HCT116 (cell line): Measurements from ENCODE around the gene TSPAN7. TPM values are rescaled to one million over a fixed set of nuclear protein-coding genes. Genes with fewer than 3 reads are reported as not detected.

Experiments used
- ATAC-seq: fragments of 200-7000 bp; cut with Tn5 transposase; 2 replicates; pipeline ENCODE4 v1.9.1; 2020; ENCODE audit warnings: mild to moderate bottlenecking, moderate library complexity
- BruUV-seq: library from RNA; stranded (reverse); fragments of 400-500 nt; replicated peaks from 2 replicates; lab custom pipeline; 2021; lab: Mats Ljungman, UMichigan
- CTCF ChIA-PET: fragments of 300-600 bp; sonication (Branson Sonifier 250); formaldehyde crosslinking; loops from one replicate; lab custom pipeline; 2021; ENCODE audit warnings: antibody characterized with exemption; lab: Charles Lee
- POLR2A ChIA-PET: fragments of 300-600, 350-600 bp; sonication (Branson Sonifier 250); formaldehyde crosslinking; loops from one replicate; lab custom pipeline; 2021; ENCODE audit warnings: antibody characterized with exemption; lab: Charles Lee
- RAD21 ChIA-PET, 2 experiments: fragments of 300-600 bp; sonication (Branson Sonifier 250); formaldehyde crosslinking; loops; one replicate each; lab custom pipeline; 2023; ENCODE audit warnings: low total read pairs in 2 of 2; ENCODE audit not compliant: uncharacterized antibody in 2 of 2, unreplicated experiment in 2 of 2, low non-redundant PET in 1 of 2; lab: Charles Lee
- DNase-seq: peaks from one replicate; pipeline ENCODE4 v3.0.0-alpha.2; 2010; ENCODE audit warnings: low read depth, low spot score
- H2AFZ ChIP-seq: fragments of 200-600 bp; shearing (Covaris generic), sonication (generic); 2 replicates; pipeline ENCODE4 v1.6.1; 2017; ENCODE audit warnings: low read depth, mixed run types, mixed read lengths, antibody characterized with exemption, low read length; ENCODE audit not compliant: poor library complexity, severe bottlenecking
- H3K27ac ChIP-seq: 2 replicates; pipeline ENCODE4 v1.5.1; 2012; ENCODE audit warnings: low read depth, low read length
- H3K27me3 ChIP-seq: fragments of 200-600 bp; sonication (generic); 2 replicates; pipeline ENCODE4 v1.6.1; 2016; ENCODE audit warnings: mixed run types, low read length, mixed read lengths; ENCODE audit not compliant: insufficient read depth
- H3K36me3 ChIP-seq, 2 experiments: fragments of 200-500 bp in 1 of 2; fragments of 200-600 bp in 1 of 2; sonication (Bioruptor generic) in 1 of 2; sonication (generic) in 1 of 2; 2 replicates each; pipeline versions ENCODE4 v1.5.1 to v1.6.1; 2014 to 2016; ENCODE audit warnings: low read length in 2 of 2, inconsistent platforms in 1 of 2, mixed read lengths in 1 of 2, mixed run types in 1 of 2; ENCODE audit not compliant: insufficient read depth in 2 of 2, control insufficient read depth in 1 of 2
- H3K4me1 ChIP-seq, 2 experiments: fragments of 200-600 bp in 1 of 2; sonication (generic) in 1 of 2; 2 replicates each; pipeline versions ENCODE4 v1.5.1 to v1.6.1; 2012 to 2017; ENCODE audit warnings: low read length in 2 of 2, inconsistent platforms in 1 of 2, mild to moderate bottlenecking in 1 of 2, mixed read lengths in 1 of 2, mixed run types in 1 of 2, moderate library complexity in 1 of 2; ENCODE audit not compliant: insufficient read depth in 2 of 2, control insufficient read depth in 1 of 2
- H3K4me2 ChIP-seq: fragments of 200-600 bp; sonication (generic); 2 replicates; pipeline ENCODE4 v1.6.1; 2017; ENCODE audit warnings: mixed run types, low read length, mixed read lengths
- H3K4me3 ChIP-seq, 2 experiments: fragments of 200-600 bp in 1 of 2; sonication (generic) in 1 of 2; replicated peaks in 1 of 2; 2 replicates each; pipeline ENCODE4 v1.5.1; 2011 to 2016; ENCODE audit warnings: low read length in 2 of 2, control low read depth in 1 of 2, low read depth in 1 of 2, mild to moderate bottlenecking in 1 of 2, mixed read lengths in 1 of 2, mixed run types in 1 of 2
- H3K79me2 ChIP-seq: fragments of 200-600 bp; sonication (generic); 2 replicates; pipeline ENCODE4 v1.6.1; 2017; ENCODE audit warnings: mild to moderate bottlenecking, mixed run types, low read length, moderate library complexity, mixed read lengths; ENCODE audit not compliant: insufficient read depth
- H3K9ac ChIP-seq: fragments of 200-600 bp; sonication (generic); 2 replicates; pipeline ENCODE4 v1.6.1; 2016; ENCODE audit warnings: low read length, mixed read lengths
- H3K9me2 ChIP-seq: fragments of 200-600 bp; sonication (generic), shearing (Covaris generic); 2 replicates; pipeline ENCODE4 v1.6.1; 2017; ENCODE audit warnings: mixed run types, mild to moderate bottlenecking, moderate library complexity; ENCODE audit not compliant: insufficient read depth
- H3K9me3 ChIP-seq, 2 experiments: fragments of 200-500 bp in 1 of 2; fragments of 200-600 bp in 1 of 2; sonication (Bioruptor generic) in 1 of 2; sonication (generic) in 1 of 2; 2 replicates each; pipeline ENCODE4 v1.6.1; 2014 to 2017; ENCODE audit warnings: low read length in 2 of 2, mixed read lengths in 2 of 2, inconsistent platforms in 1 of 2, low read depth in 1 of 2, mild to moderate bottlenecking in 1 of 2, mixed run types in 1 of 2, moderate library complexity in 1 of 2; ENCODE audit not compliant: control insufficient read depth in 1 of 2, insufficient read depth in 1 of 2
- H4K20me1 ChIP-seq: fragments of 200-600 bp; sonication (generic), shearing (Covaris generic); 2 replicates; pipeline ENCODE4 v1.6.1; 2017; ENCODE audit warnings: mixed run types, mild to moderate bottlenecking, moderate library complexity; ENCODE audit not compliant: insufficient read depth
- CBX3 ChIP-seq: IDR thresholded peaks from 2 replicates; pipeline ENCODE4 v1.6.1; 2012; ENCODE audit warnings: low read depth
- CEBPB ChIP-seq: IDR thresholded peaks from 2 replicates; pipeline ENCODE4 v1.6.1; 2012; ENCODE audit warnings: low read depth
- ELF1 ChIP-seq: IDR thresholded peaks from 2 replicates; pipeline ENCODE4 v1.6.1; 2012; ENCODE audit warnings: low read depth, borderline replicate concordance
- EZH2 ChIP-seq: fragments of 200-600 bp; sonication (generic); IDR thresholded peaks from 2 replicates; pipeline ENCODE4 v1.6.1; 2017; ENCODE audit warnings: antibody characterized with exemption, mixed run types
- JUND ChIP-seq: IDR thresholded peaks from 2 replicates; pipeline ENCODE4 v1.6.1; 2012
- POLR2AphosphoS5 ChIP-seq: IDR thresholded peaks from 2 replicates; pipeline ENCODE4 v1.6.1; 2011; ENCODE audit warnings: mild to moderate bottlenecking, low read depth, low read length, moderate library complexity
- RAD21 ChIP-seq: IDR thresholded peaks from 2 replicates; pipeline ENCODE4 v1.6.1; 2012; ENCODE audit warnings: low read depth, mild to moderate bottlenecking
- SIN3A ChIP-seq: IDR thresholded peaks from 2 replicates; pipeline ENCODE4 v1.6.1; 2012; ENCODE audit warnings: low read depth
- SRF ChIP-seq: IDR thresholded peaks from 2 replicates; pipeline ENCODE4 v1.6.1; 2012; ENCODE audit warnings: low read depth
- TCF7L2 ChIP-seq: IDR thresholded peaks from 2 replicates; pipeline ENCODE4 v1.7.0; 2011; ENCODE audit warnings: borderline replicate concordance, inconsistent platforms; ENCODE audit not compliant: insufficient read depth, insufficient read length; ENCODE audit errors: extremely low read depth
- YY1 ChIP-seq: IDR thresholded peaks from 2 replicates; pipeline ENCODE4 v1.6.1; 2011; ENCODE audit warnings: low read length, low read depth, moderate library complexity, mild to moderate bottlenecking; ENCODE audit not compliant: insufficient replicate concordance; ENCODE audit errors: extremely low read depth
- ZNF274 ChIP-seq: fragments of 200-500 bp; sonication (Bioruptor generic); IDR thresholded peaks from 2 replicates; pipeline ENCODE4 v1.6.1; 2014; ENCODE audit warnings: mild to moderate bottlenecking, low read depth, low read length, inconsistent platforms
- intact Hi-C: fragments of 100-400 bp; cut with micrococcal nuclease; formaldehyde crosslinking; loops from 2 replicates; pipeline ENCODE4 v1.10.0; 2022
- total RNA-seq: library from RNA; stranded (reverse); gene quantifications from one replicate; pipeline ENCODE4 v1.2.1, GENCODE V29; 2021; ENCODE audit not compliant: unreplicated experiment
- TF ChIP-seq, protein P1 (sequence below): IDR thresholded peaks from 2 replicates; pipeline ENCODE4 v1.6.1; 2012; ENCODE audit warnings: low read depth
- TF ChIP-seq, protein P2 (sequence below): IDR thresholded peaks from 2 replicates; pipeline ENCODE4 v1.6.1; 2011; ENCODE audit warnings: mild to moderate bottlenecking, low read length, moderate library complexity; ENCODE audit not compliant: insufficient replicate concordance; ENCODE audit errors: extremely low read depth

TSPAN7 gene
- total RNA-seq, 1 experiment from 2014 or later: 2.9 TPM

DNA sequence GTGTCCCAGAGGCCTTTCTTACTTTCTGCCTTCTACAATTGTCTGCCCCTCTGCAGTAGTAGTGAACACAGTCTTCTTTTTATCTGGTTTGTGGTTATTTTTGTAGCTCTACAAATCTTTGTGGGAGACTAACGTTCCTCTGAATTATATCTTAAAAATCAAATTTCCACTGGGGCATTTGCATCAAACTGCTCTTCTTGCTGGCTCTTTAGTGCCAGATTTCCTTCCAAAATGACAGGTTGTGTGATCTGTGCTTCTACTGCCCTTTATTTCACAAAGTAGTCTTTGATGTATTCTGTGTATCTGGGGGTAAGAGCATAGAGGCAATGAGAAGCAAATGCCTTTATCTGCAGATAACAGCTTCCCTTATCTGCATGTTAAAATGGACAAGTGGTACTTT, 34.5 kb downstream of the TSPAN7 start:
- Histone ChIP-seq H3K4me1 (no peaks in the 10 kb centered on the region), H3K4me2 (no peak overlapping the region), H3K27ac (no peak overlapping the region), H3K36me3 (no peaks in the 10 kb centered on the region), H3K9ac (no peak overlapping the region)
- no peak for DNase-seq
- POLR2A ChIA-PET: no interaction called here
- TF ChIP-seq ELF1 (no peak), TCF7L2 (no peak), SRF (no peak), CEBPB (no peak), EZH2 (no peak), CBX3 (no peak), ZNF274 (no peak), JUND (no peak), SIN3A (no peak), YY1 (no peak), POLR2AphosphoS5 (no peak), RAD21 (no peak)
- TF ChIP-seq, protein P1, sequence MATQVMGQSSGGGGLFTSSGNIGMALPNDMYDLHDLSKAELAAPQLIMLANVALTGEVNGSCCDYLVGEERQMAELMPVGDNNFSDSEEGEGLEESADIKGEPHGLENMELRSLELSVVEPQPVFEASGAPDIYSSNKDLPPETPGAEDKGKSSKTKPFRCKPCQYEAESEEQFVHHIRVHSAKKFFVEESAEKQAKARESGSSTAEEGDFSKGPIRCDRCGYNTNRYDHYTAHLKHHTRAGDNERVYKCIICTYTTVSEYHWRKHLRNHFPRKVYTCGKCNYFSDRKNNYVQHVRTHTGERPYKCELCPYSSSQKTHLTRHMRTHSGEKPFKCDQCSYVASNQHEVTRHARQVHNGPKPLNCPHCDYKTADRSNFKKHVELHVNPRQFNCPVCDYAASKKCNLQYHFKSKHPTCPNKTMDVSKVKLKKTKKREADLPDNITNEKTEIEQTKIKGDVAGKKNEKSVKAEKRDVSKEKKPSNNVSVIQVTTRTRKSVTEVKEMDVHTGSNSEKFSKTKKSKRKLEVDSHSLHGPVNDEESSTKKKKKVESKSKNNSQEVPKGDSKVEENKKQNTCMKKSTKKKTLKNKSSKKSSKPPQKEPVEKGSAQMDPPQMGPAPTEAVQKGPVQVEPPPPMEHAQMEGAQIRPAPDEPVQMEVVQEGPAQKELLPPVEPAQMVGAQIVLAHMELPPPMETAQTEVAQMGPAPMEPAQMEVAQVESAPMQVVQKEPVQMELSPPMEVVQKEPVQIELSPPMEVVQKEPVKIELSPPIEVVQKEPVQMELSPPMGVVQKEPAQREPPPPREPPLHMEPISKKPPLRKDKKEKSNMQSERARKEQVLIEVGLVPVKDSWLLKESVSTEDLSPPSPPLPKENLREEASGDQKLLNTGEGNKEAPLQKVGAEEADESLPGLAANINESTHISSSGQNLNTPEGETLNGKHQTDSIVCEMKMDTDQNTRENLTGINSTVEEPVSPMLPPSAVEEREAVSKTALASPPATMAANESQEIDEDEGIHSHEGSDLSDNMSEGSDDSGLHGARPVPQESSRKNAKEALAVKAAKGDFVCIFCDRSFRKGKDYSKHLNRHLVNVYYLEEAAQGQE: no peak
- TF ChIP-seq, protein P2, sequence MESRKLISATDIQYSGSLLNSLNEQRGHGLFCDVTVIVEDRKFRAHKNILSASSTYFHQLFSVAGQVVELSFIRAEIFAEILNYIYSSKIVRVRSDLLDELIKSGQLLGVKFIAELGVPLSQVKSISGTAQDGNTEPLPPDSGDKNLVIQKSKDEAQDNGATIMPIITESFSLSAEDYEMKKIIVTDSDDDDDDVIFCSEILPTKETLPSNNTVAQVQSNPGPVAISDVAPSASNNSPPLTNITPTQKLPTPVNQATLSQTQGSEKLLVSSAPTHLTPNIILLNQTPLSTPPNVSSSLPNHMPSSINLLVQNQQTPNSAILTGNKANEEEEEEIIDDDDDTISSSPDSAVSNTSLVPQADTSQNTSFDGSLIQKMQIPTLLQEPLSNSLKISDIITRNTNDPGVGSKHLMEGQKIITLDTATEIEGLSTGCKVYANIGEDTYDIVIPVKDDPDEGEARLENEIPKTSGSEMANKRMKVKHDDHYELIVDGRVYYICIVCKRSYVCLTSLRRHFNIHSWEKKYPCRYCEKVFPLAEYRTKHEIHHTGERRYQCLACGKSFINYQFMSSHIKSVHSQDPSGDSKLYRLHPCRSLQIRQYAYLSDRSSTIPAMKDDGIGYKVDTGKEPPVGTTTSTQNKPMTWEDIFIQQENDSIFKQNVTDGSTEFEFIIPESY: no peak
- TF ChIP-seq, all 23 proteins: peak for 0
- Histone ChIP-seq H3K27me3 (peaks cover 5% of the 10 kb centered on the region; the same call in 1 of the 2 replicates), H3K9me3 (no peaks in the 10 kb centered on the region), H4K20me1 (no peaks in the 10 kb centered on the region), H3K79me2 (no peaks in the 10 kb centered on the region), H3K4me3 (no peak overlapping the region), H2AFZ (no peak overlapping the region), H3K9me2 (no peaks in the 10 kb centered on the region)
- ATAC-seq: no peak
- ChIA-PET CTCF (no interaction called here), RAD21 (no interaction called here)
- intact Hi-C loops: no loop called here
- BruUV-seq: no TSS peak
